Stomach (tissue), 4 donors: Measurements from ENCODE around the gene CFAP97D2.

Experiments used
- CTCF ChIP-seq, 7 experiments: fragments of 450-650 bp in 4 of 7; fragments of 200-600 bp in 3 of 7; sonication (generic) in 3 of 7; IDR thresholded peaks; one replicate each; pipeline ENCODE4 v1.5.1; 2016 to 2019; ENCODE audit warnings: antibody characterized with exemption in 7 of 7, control low read depth in 2 of 7, mild to moderate bottlenecking in 1 of 7
- EP300 ChIP-seq: sonication (generic); formaldehyde crosslinking; IDR thresholded peaks from one replicate; pipeline ENCODE4 v1.6.1; 2017; ENCODE audit warnings: antibody characterized with exemption
- POLR2A ChIP-seq, 4 donors: fragments of 450-650 bp; IDR thresholded peaks; one replicate each; pipeline ENCODE4 v1.6.1; 2016; ENCODE audit warnings: antibody characterized with exemption in 4 of 4, control low read depth in 2 of 4, mild to moderate bottlenecking in 1 of 4, moderate library complexity in 1 of 4

- no peak for TF ChIP-seq CTCF (IDR thresholded peaks at IDR 0.05)
- TF ChIP-seq POLR2A (IDR thresholded peaks at IDR 0.05): no peak
- no peak for TF ChIP-seq EP300
Measured at GRCh38 chr13:114155320-114155719, 23.7 kb upstream of the CFAP97D2 start.
